ENCODE data around the gene PTCHD4. TPM values are rescaled to one million over a fixed set of nuclear protein-coding genes. Genes with fewer than 3 reads are reported as not detected.

PTCHD4 gene
- total and polyA plus RNA-seq, 7 donors: 0.03 to 1.4 (median 1.1) TPM; not detected in 2

GRCh38 chr6:48087448-48087847 lies 23.5 kb downstream of the PTCHD4 start:
- TF ChIP-seq CTCF (IDR thresholded peaks at IDR 0.05) (no peak), POLR2AphosphoS5 (IDR thresholded peaks at IDR 0.05) (no peak), POLR2A (IDR thresholded peaks at IDR 0.05) (no peak), EP300 (IDR thresholded peaks at IDR 0.05) (no peak)
- Histone ChIP-seq H3K9me3 (no peaks in the 10 kb centered on the region), H3K27me3 (no peaks in the 10 kb centered on the region), H3K4me1 (no peaks in the 10 kb centered on the region), H3K27ac (no peak overlapping the region), H3K4me3 (no peak overlapping the region), H3K36me3 (no peaks in the 10 kb centered on the region)
- WGBS, 2 donors: 10 to 11% methylated on average over 1 of the region's 1 CpG
- intact Hi-C loops (cut with DNase I): no loop called here
- no peak for DNase-seq

GRCh38 chr6:48086187-48086586 lies 24.8 kb downstream of the PTCHD4 start:
- Histone ChIP-seq H3K9me3 (no peaks in the 10 kb centered on the region), H3K4me1 (no peaks in the 10 kb centered on the region), H3K4me3 (no peak overlapping the region), H3K27ac (no peak overlapping the region), H3K27me3 (no peaks in the 10 kb centered on the region), H3K36me3 (no peaks in the 10 kb centered on the region)
- intact Hi-C loops (cut with DNase I): no loop called here
- TF ChIP-seq CTCF (IDR thresholded peaks at IDR 0.05): no peak
- TF ChIP-seq EP300 (IDR thresholded peaks at IDR 0.05): no peak
- TF ChIP-seq POLR2A (IDR thresholded peaks at IDR 0.05): no peak
- no peak for TF ChIP-seq POLR2AphosphoS5 (IDR thresholded peaks at IDR 0.05)
- DNase-seq: no peak
- 41 to 61% methylated on average over 1 of the region's 1 CpG for WGBS, 2 donors

- Histone ChIP-seq H3K36me3 (no peaks in the 10 kb centered on the region), H3K4me3 (no peak overlapping the region), H3K4me1 (no peaks in the 10 kb centered on the region), H3K27me3 (no peaks in the 10 kb centered on the region), H3K9me3 (no peaks in the 10 kb centered on the region), H3K27ac (no peak overlapping the region)
- TF ChIP-seq EP300 (IDR thresholded peaks at IDR 0.05) (no peak), POLR2AphosphoS5 (IDR thresholded peaks at IDR 0.05) (no peak), CTCF (IDR thresholded peaks at IDR 0.05) (no peak), POLR2A (IDR thresholded peaks at IDR 0.05) (no peak)
- intact Hi-C loops (cut with DNase I): no loop called here
- DNase-seq: no peak
Observed at GRCh38 chr6:48085131-48085741, 25.8 kb downstream of the PTCHD4 start.

- Histone ChIP-seq H3K4me3 (no peak overlapping the region), H3K27ac (no peak overlapping the region), H3K27me3 (no peaks in the 10 kb centered on the region), H3K36me3 (no peaks in the 10 kb centered on the region), H3K9me3 (no peaks in the 10 kb centered on the region), H3K4me1 (no peaks in the 10 kb centered on the region)
- DNase-seq: no peak
- intact Hi-C loops (cut with DNase I): no loop called here
- TF ChIP-seq CTCF (IDR thresholded peaks at IDR 0.05): no peak
- no peak for TF ChIP-seq POLR2AphosphoS5 (IDR thresholded peaks at IDR 0.05)
Observed at GRCh38 chr6:48084201-48084600, 26.8 kb downstream of the PTCHD4 start.

All from sigmoid colon (tissue), 7 donors.